ENCODE data around the gene SLC5A5.

DNA sequence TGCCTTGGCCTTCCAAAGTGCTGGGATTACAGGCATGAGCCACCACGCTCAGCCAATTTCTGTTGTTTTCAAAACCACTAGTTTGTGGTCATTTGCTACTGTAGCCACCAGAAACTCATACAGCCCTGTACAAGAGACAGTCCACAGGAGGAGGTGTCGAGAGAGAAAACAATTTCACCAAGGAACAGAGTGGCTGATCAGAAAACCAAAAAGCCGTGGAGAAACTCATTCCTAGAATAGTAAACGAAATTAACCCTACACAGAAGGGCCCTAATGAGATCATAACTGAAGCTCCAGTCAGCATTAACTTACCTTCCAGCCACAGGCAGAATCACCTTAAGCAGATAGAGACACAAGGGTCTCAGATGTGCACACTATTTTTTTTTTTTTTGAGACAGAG is 57.3 kb downstream of the SLC5A5 start:
- TF ChIP-seq, protein P1, sequence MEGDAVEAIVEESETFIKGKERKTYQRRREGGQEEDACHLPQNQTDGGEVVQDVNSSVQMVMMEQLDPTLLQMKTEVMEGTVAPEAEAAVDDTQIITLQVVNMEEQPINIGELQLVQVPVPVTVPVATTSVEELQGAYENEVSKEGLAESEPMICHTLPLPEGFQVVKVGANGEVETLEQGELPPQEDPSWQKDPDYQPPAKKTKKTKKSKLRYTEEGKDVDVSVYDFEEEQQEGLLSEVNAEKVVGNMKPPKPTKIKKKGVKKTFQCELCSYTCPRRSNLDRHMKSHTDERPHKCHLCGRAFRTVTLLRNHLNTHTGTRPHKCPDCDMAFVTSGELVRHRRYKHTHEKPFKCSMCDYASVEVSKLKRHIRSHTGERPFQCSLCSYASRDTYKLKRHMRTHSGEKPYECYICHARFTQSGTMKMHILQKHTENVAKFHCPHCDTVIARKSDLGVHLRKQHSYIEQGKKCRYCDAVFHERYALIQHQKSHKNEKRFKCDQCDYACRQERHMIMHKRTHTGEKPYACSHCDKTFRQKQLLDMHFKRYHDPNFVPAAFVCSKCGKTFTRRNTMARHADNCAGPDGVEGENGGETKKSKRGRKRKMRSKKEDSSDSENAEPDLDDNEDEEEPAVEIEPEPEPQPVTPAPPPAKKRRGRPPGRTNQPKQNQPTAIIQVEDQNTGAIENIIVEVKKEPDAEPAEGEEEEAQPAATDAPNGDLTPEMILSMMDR (IDR thresholded peaks at IDR 0.05; ENCODE audit: low read depth, low read length): no peak
- TF ChIP-seq MYC (IDR thresholded peaks at IDR 0.05; ENCODE audit: low read depth, low read length): no peak
- TF ChIP-seq, protein P2, sequence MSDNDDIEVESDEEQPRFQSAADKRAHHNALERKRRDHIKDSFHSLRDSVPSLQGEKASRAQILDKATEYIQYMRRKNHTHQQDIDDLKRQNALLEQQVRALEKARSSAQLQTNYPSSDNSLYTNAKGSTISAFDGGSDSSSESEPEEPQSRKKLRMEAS (IDR thresholded peaks at IDR 0.05; ENCODE audit: low read depth, low read length): no peak

All from NB4 (cell line).